Neural progenitor cell (in vitro differentiated cells): ENCODE results near the gene MYRIP. TPM values are rescaled to one million over a fixed set of nuclear protein-coding genes. Genes with fewer than 3 reads are reported as not detected.

Experiments used
- DNase-seq: peaks from one replicate; pipeline ENCODE4 v3.0.0-alpha.2; 2016; ENCODE audit warnings: low spot score
- H2AFZ ChIP-seq: fragments of 200-600 bp; sonication (generic); replicated peaks from 2 replicates; pipeline ENCODE4 v1.6.1; 2016; ENCODE audit warnings: antibody characterized with exemption
- H3F3A ChIP-seq: fragments of 200-600 bp; sonication (generic); 2 replicates; pipeline ENCODE4 v1.6.1; 2016; ENCODE audit warnings: antibody characterized with exemption, low read depth
- H3K27ac ChIP-seq: fragments of 200-600 bp; sonication (generic); 2 replicates; pipeline ENCODE4 v1.5.1; 2016; ENCODE audit warnings: mild to moderate bottlenecking
- H3K27me3 ChIP-seq: fragments of 200-600 bp; sonication (generic); 2 replicates; pipeline ENCODE4 v1.6.1; 2016; ENCODE audit warnings: mild to moderate bottlenecking, moderate library complexity
- H3K36me3 ChIP-seq: fragments of 200-600 bp; sonication (generic); 2 replicates; pipeline ENCODE4 v1.5.1; 2016
- H3K4me1 ChIP-seq: fragments of 200-600 bp; sonication (generic); 2 replicates; pipeline ENCODE4 v1.6.1; 2016; ENCODE audit warnings: mixed run types
- H3K4me2 ChIP-seq: fragments of 200-600 bp; sonication (generic); 2 replicates; pipeline ENCODE4 v1.6.1; 2016
- H3K4me3 ChIP-seq: fragments of 200-600 bp; sonication (generic); 2 replicates; pipeline ENCODE4 v1.5.1; 2016
- H3K79me2 ChIP-seq: fragments of 200-600 bp; sonication (generic); 2 replicates; pipeline ENCODE4 v1.6.1; 2016; ENCODE audit warnings: low read depth
- H3K9ac ChIP-seq: fragments of 200-600 bp; sonication (generic); 2 replicates; pipeline ENCODE4 v1.6.1; 2016
- H3K9me3 ChIP-seq: fragments of 200-600 bp; sonication (generic); 2 replicates; pipeline ENCODE4 v1.5.1; 2016; ENCODE audit warnings: low read depth
- H4K20me1 ChIP-seq: fragments of 200-600 bp; sonication (generic); 2 replicates; pipeline ENCODE4 v1.6.1; 2016; ENCODE audit warnings: low read depth
- H3K27ac Mint-ChIP-seq: 3 replicates; pipeline ENCODE4 v1.8.0; 2021; ENCODE audit warnings: mixed read lengths
- H3K27me3 Mint-ChIP-seq: 2 replicates; pipeline ENCODE4 v1.8.0; 2022; ENCODE audit warnings: low read depth, mild to moderate bottlenecking, inconsistent platforms, moderate library complexity, mixed read lengths; ENCODE audit not compliant: insufficient read depth
- H3K36me3 Mint-ChIP-seq: 3 replicates; pipeline ENCODE4 v1.8.0; 2021; ENCODE audit warnings: mixed read lengths
- H3K4me1 Mint-ChIP-seq: 3 replicates; pipeline ENCODE4 v1.8.0; 2021; ENCODE audit warnings: mixed read lengths
- H3K4me3 Mint-ChIP-seq: 3 replicates; pipeline ENCODE4 v1.8.0; 2021; ENCODE audit warnings: mild to moderate bottlenecking, moderate library complexity, mixed read lengths
- H3K9me3 Mint-ChIP-seq: 3 replicates; pipeline ENCODE4 v1.8.0; 2020; ENCODE audit warnings: mixed read lengths
- CTCF ChIP-seq: fragments of 200-600 bp; sonication (generic); IDR thresholded peaks from 2 replicates; pipeline ENCODE4 v1.5.1; 2017; ENCODE audit warnings: antibody characterized with exemption, mild to moderate bottlenecking
- EZH2 ChIP-seq: fragments of 200-600 bp; sonication (generic); IDR thresholded peaks from 2 replicates; pipeline ENCODE4 v1.6.1; 2017; ENCODE audit warnings: antibody characterized with exemption, mild to moderate bottlenecking, moderate library complexity
- EZH2phosphoT487 ChIP-seq: fragments of 200-600 bp; sonication (generic); IDR thresholded peaks from 2 replicates; pipeline ENCODE4 v1.6.1; 2017; ENCODE audit warnings: antibody characterized with exemption
- total RNA-seq: library from RNA; depleted of rRNA; stranded (reverse); fragments of >200 nt; gene quantifications from 2 replicates; pipeline ENCODE4 v1.2.3, GENCODE V29; 2015; ENCODE audit warnings: low replicate concordance

MYRIP gene
- total RNA-seq, 1 donor from 2014 or later: 0.62 TPM

DNA sequence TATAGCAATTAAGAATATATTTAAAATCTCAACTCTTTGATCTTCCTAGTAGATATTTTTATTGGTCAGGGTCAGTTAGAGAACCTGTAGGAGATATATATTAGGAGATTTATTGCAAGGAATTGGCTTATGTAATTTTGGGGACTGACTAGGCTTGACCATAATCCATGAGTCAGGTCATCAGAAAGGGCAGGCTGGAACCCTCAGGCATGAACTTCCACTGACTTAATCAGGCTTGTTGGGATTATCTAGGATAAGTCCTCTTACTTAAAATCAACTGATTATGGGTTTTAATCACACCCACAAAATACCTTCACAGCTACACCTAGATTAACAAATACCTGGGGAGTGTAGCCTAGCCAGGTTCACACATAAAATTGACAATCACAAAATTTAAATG lies 156.1 kb downstream of the MYRIP start:
- Mint-ChIP-seq H3K4me1 (peaks cover 5% of the 10 kb centered on the region), H3K36me3 (no peaks in the 10 kb centered on the region), H3K27ac (no peak overlapping the region)

DNA sequence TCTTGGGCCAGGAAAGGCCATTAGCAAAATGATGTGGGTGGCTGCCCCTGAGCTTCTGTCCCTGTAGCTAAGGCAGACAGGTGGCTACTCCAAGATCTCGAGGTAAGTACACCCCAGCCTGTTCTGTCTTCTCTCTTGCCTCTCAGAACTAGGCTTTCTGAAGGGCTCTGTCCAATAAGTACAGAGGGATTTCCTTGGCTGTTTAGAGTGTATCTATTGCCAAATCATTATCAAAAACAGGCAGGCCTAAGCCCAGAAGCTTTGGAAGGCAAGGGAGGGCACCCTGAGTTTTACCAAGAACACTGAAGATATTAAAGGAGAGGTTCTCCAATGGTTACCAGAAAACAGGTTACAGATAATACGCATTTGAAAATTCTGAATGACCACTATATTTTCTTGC lies 156.6 kb downstream of the MYRIP start:
- Mint-ChIP-seq H3K27me3 (no peaks in the 10 kb centered on the region), H3K4me1 (peaks cover 3% of the 10 kb centered on the region), H3K9me3 (no peaks in the 10 kb centered on the region), H3K4me3 (no peak overlapping the region), H3K27ac (no peak overlapping the region), H3K36me3 (no peaks in the 10 kb centered on the region)
- Histone ChIP-seq H4K20me1 (no peaks in the 10 kb centered on the region), H3K4me2 (no peak overlapping the region), H3K9me3 (no peaks in the 10 kb centered on the region), H3K79me2 (no peaks in the 10 kb centered on the region), H3K4me1 (peaks cover 6% of the 10 kb centered on the region), H3F3A (no peaks in the 10 kb centered on the region), H3K36me3 (no peaks in the 10 kb centered on the region), H3K9ac (no peak overlapping the region), H3K27me3 (no peaks in the 10 kb centered on the region), H3K27ac (no peak overlapping the region), H3K4me3 (no peak overlapping the region), H2AFZ (no peak overlapping the region)
- TF ChIP-seq EZH2 (no peak), EZH2phosphoT487 (no peak), CTCF (no peak)
- DNase-seq: no peak

More for the DNA sequence above, 156.1 kb downstream of the MYRIP start:
- Histone ChIP-seq H3K79me2 (no peaks in the 10 kb centered on the region), H3K9ac (no peak overlapping the region), H2AFZ (no peak overlapping the region), H3K27me3 (no peaks in the 10 kb centered on the region), H4K20me1 (no peaks in the 10 kb centered on the region), H3K4me1 (peaks cover 6% of the 10 kb centered on the region), H3K36me3 (no peaks in the 10 kb centered on the region), H3K4me3 (no peak overlapping the region), H3K27ac (no peak overlapping the region), H3K9me3 (no peaks in the 10 kb centered on the region), H3K4me2 (no peak overlapping the region), H3F3A (no peaks in the 10 kb centered on the region)
- TF ChIP-seq EZH2phosphoT487: no peak
- TF ChIP-seq EZH2: no peak
- no peak for TF ChIP-seq CTCF
- H3K9me3 Mint-ChIP-seq: no peaks in the 10 kb centered on the region
- no peaks in the 10 kb centered on the region for H3K27me3 Mint-ChIP-seq
- DNase-seq: no peak
- H3K4me3 Mint-ChIP-seq: no peak overlapping the region

DNA sequence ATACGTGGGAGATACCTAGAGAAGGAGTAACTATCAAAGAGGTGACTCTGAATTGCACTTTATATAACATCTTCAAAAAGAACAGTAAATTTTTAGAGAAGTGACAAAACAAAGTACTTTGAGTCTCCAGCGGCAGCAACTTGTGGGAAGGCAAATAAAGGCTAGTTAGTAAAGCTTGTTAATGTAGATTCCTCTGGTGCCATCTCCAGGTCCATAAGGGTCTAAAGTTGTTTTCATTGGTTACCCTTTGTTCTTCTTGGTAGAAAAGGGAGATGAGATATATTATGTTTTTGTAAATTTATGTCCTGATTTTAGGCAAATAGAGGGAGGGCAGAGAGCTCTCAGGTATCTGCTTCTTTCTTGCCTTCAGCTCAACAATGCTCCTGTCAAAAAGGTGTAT lies 161.6 kb downstream of the MYRIP start:
- Histone ChIP-seq H3K4me1 (no peaks in the 10 kb centered on the region), H3K36me3 (no peaks in the 10 kb centered on the region), H3K27me3 (no peaks in the 10 kb centered on the region), H3K79me2 (no peaks in the 10 kb centered on the region), H2AFZ (no peak overlapping the region), H3K27ac (no peak overlapping the region), H3K4me3 (no peak overlapping the region), H3K4me2 (no peak overlapping the region), H3K9ac (no peak overlapping the region), H4K20me1 (no peaks in the 10 kb centered on the region), H3K9me3 (no peaks in the 10 kb centered on the region), H3F3A (no peaks in the 10 kb centered on the region)
- Mint-ChIP-seq H3K4me1 (no peaks in the 10 kb centered on the region), H3K27ac (no peak overlapping the region), H3K36me3 (no peaks in the 10 kb centered on the region), H3K9me3 (no peaks in the 10 kb centered on the region), H3K27me3 (no peaks in the 10 kb centered on the region), H3K4me3 (no peak overlapping the region)
- TF ChIP-seq EZH2phosphoT487: no peak
- DNase-seq: no peak

- Histone ChIP-seq H3K27ac (no peak overlapping the region), H3K9ac (no peak overlapping the region), H4K20me1 (no peaks in the 10 kb centered on the region), H3K4me3 (no peak overlapping the region), H3K4me1 (no peaks in the 10 kb centered on the region), H3K27me3 (no peaks in the 10 kb centered on the region), H3F3A (no peaks in the 10 kb centered on the region), H3K9me3 (no peaks in the 10 kb centered on the region), H3K36me3 (no peaks in the 10 kb centered on the region), H2AFZ (no peak overlapping the region), H3K4me2 (no peak overlapping the region), H3K79me2 (no peaks in the 10 kb centered on the region)
- H3K4me3 Mint-ChIP-seq: no peak overlapping the region
- H3K9me3 Mint-ChIP-seq: no peaks in the 10 kb centered on the region
- H3K27ac Mint-ChIP-seq: no peak overlapping the region
- DNase-seq: no peak
- no peak for TF ChIP-seq CTCF
- no peak for TF ChIP-seq EZH2
- no peaks in the 10 kb centered on the region for H3K27me3 Mint-ChIP-seq
- no peaks in the 10 kb centered on the region for H3K4me1 Mint-ChIP-seq
- H3K36me3 Mint-ChIP-seq: no peaks in the 10 kb centered on the region
These were observed 162.2 kb downstream of the MYRIP start for GRCh38 chr3:39971559-39972031.
